Uterus (tissue), 2 donors: ENCODE data around the gene FGFR2.

ENCODE experiments used
- CTCF ChIP-seq, 4 experiments: fragments of 200-600 bp in 2 of 4; fragments of 450-650 bp in 2 of 4; sonication (generic) in 2 of 4; IDR thresholded peaks; one replicate each; pipeline ENCODE4 v1.5.1; 2016 to 2019; ENCODE audit warnings: antibody characterized with exemption in 4 of 4, mild to moderate bottlenecking in 2 of 4, moderate library complexity in 1 of 4
- POLR2A ChIP-seq, 2 donors: fragments of 450-650 bp; IDR thresholded peaks; one replicate each; pipeline ENCODE4 v1.6.1; 2016; ENCODE audit warnings: antibody characterized with exemption in 2 of 2, mild to moderate bottlenecking in 1 of 2, moderate library complexity in 1 of 2

DNA sequence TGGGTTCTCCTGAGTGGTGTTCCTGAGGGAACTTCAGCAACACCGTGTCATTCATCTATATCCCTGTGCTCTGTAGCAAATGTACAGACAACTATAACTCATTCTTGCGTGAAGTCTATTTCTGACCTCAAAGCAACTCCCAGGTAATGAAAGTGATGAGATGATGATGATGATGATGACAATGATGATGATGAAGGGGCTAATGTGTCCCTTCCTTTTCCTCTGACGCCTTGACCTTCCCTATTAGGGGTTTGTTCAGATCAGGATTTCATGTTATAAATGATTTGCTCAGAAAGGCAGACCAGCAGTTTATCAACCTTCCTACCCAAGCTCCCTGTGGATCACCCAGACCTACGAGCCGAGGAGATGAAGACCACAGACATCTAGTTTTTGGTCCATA is 136.9 kb downstream of the FGFR2 start:
- no peak for TF ChIP-seq CTCF (IDR thresholded peaks at IDR 0.05)
- no peak for TF ChIP-seq POLR2A (IDR thresholded peaks at IDR 0.05)
